Measurements from ENCODE around the gene PSMD4.

DNA sequence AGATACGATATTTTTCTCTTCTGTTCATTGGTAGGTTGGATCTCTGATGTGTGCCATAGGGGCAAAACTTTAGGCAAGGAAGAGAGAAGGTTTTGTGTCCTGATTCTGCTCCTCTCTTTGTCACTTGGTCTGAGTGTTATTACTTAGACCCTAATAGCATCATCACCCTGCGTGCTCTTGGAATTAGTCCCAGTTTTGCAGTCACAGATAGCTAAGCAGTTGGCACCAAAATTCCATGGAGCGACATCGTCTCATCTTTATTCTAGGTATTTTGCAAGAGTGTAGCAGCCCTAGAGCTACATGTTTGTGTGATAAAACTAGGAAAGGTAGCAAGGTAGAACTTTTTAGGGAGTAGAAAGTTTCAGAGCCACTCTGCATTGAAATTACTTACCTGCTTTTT, 32.4 kb upstream of the PSMD4 start:
- TF ChIP-seq, protein P1, sequence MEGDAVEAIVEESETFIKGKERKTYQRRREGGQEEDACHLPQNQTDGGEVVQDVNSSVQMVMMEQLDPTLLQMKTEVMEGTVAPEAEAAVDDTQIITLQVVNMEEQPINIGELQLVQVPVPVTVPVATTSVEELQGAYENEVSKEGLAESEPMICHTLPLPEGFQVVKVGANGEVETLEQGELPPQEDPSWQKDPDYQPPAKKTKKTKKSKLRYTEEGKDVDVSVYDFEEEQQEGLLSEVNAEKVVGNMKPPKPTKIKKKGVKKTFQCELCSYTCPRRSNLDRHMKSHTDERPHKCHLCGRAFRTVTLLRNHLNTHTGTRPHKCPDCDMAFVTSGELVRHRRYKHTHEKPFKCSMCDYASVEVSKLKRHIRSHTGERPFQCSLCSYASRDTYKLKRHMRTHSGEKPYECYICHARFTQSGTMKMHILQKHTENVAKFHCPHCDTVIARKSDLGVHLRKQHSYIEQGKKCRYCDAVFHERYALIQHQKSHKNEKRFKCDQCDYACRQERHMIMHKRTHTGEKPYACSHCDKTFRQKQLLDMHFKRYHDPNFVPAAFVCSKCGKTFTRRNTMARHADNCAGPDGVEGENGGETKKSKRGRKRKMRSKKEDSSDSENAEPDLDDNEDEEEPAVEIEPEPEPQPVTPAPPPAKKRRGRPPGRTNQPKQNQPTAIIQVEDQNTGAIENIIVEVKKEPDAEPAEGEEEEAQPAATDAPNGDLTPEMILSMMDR (conservative IDR thresholded peaks at IDR 0.05; ENCODE audit: low read length) = no peak
- TF ChIP-seq EZH2phosphoT487 (IDR thresholded peaks at IDR 0.05; ENCODE audit: borderline replicate concordance) = no peak

All from Loucy (cell line).